Panc1 (cell line): ENCODE measurements around the gene CALM1.

ENCODE experiments used
- CTCF ChIP-seq: fragments of 450-650 bp; IDR thresholded peaks from 2 replicates; pipeline ENCODE4 v1.5.1; 2017; ENCODE audit warnings: mild to moderate bottlenecking
- POLR2AphosphoS5 ChIP-seq: IDR thresholded peaks from 2 replicates; pipeline ENCODE4 v1.6.1; 2012; ENCODE audit warnings: mild to moderate bottlenecking, low read depth, low read length, moderate library complexity
- SIN3A ChIP-seq: IDR thresholded peaks from 2 replicates; pipeline ENCODE4 v1.6.1; 2012; ENCODE audit warnings: low read depth, mild to moderate bottlenecking, low read length, moderate library complexity, borderline replicate concordance; ENCODE audit not compliant: insufficient read depth
- TCF7L2 ChIP-seq: IDR thresholded peaks from 2 replicates; pipeline ENCODE4 v1.6.1; 2011; ENCODE audit warnings: mild to moderate bottlenecking, low read depth, low read length, inconsistent platforms

- TF ChIP-seq CTCF (no peak), POLR2AphosphoS5 (no peak), SIN3A (no peak), TCF7L2 (no peak)
These were observed 15.2 kb downstream of the CALM1 start for GRCh38 chr14:90412058-90412457.
